HG03280 (cell line): ENCODE results near the gene AGAP2.
"Not testable (repeated sequence)": the region's sequence is repeated elsewhere in the genome, so short reads cannot be mapped to it uniquely, and the experiment has no call there.

Experiments used
- ATAC-seq: cut with Tn5 transposase; IDR thresholded peaks from one replicate; pipeline ENCODE4 v1.9.1; 2021; ENCODE audit warnings: mild to moderate bottlenecking, moderate library complexity; ENCODE audit not compliant: unreplicated experiment

The AGAP2 gene

GRCh38 chr12:57700317-57700716 is 38.2 kb downstream of the AGAP2 start:
- no peak for ATAC-seq

- ATAC-seq = no peak
These were observed 40.1 kb downstream of the AGAP2 start for GRCh38 chr12:57698414-57698813.

GRCh38 chr12:57697076-57697475 is 41.5 kb downstream of the AGAP2 start:
- no peak for ATAC-seq

- ATAC-seq = no peak
These were observed 42.6 kb downstream of the AGAP2 start for GRCh38 chr12:57695770-57696432.

- ATAC-seq = no peak
These were observed 44.0 kb downstream of the AGAP2 start for GRCh38 chr12:57694459-57695019.

GRCh38 chr12:57693659-57694458 is 44.7 kb downstream of the AGAP2 start, which contains the start of gene OS9:
Gene OS9, plus strand, starts transcription at chr12:57694132. Its CDS starts 30 bp downstream, at chr12:57694162.
- peak; percentile 97 for ATAC-seq

GRCh38 chr12:57693317-57693658 is 45.3 kb downstream of the AGAP2 start:
- ATAC-seq = no peak

- ATAC-seq = no peak
These were observed 46.0 kb downstream of the AGAP2 start for GRCh38 chr12:57692500-57692899.

GRCh38 chr12:57688931-57689330 is 49.6 kb downstream of the AGAP2 start:
- ATAC-seq = no peak

- ATAC-seq = no peak
These were observed 50.7 kb downstream of the AGAP2 start for GRCh38 chr12:57687862-57688261.

- no peak for ATAC-seq
These were observed 58.8 kb downstream of the AGAP2 start for GRCh38 chr12:57679697-57680096.

- not testable (repeated sequence) for ATAC-seq
These were observed 60.6 kb downstream of the AGAP2 start for GRCh38 chr12:57677947-57678346.

- no peak for ATAC-seq
These were observed 63.9 kb downstream of the AGAP2 start for GRCh38 chr12:57674691-57675090.
